ENCODE measurements around the gene MAST2.

MAST2 gene

GRCh38 chr1:45989249-45989648, 185.8 kb downstream of the MAST2 start:
- H3K9ac ChIP-seq (ENCODE audit: low read length) = no peak overlapping the region
- H2AFZ ChIP-seq (ENCODE audit: low read length) = no peak overlapping the region
- H4K20me1 ChIP-seq (ENCODE audit: insufficient read depth, low read length) = no peaks in the 10 kb centered on the region
- no peaks in the 10 kb centered on the region for H3K27me3 ChIP-seq (ENCODE audit: insufficient read depth, low read length)
- H3K9me3 ChIP-seq (ENCODE audit: low read length) = peaks cover 10% of the 10 kb centered on the region
- H3K79me2 ChIP-seq (ENCODE audit: insufficient read depth, low read length) = 0 out of 2 replicates have a peak, but pooled peaks cover 3% of the 10 kb centered on the region
- no peak overlapping the region for H3K4me2 ChIP-seq (ENCODE audit: low read length)
- H3K4me1 ChIP-seq (ENCODE audit: insufficient read depth, low read length, severe bottlenecking) = no peaks in the 10 kb centered on the region
- no peak overlapping the region for H3K27ac ChIP-seq (ENCODE audit: low read depth, low read length, poor library complexity, severe bottlenecking)
- H3F3A ChIP-seq (ENCODE audit: insufficient read depth, low read length) = no peaks in the 10 kb centered on the region
- TF ChIP-seq CTCF (IDR thresholded peaks at IDR 0.05; ENCODE audit: low read length) (no peak), EZH2 (IDR thresholded peaks at IDR 0.05; ENCODE audit: borderline replicate concordance, low read length) (no peak)
- H3K9me2 ChIP-seq (ENCODE audit: low read depth, low read length) = no peaks in the 10 kb centered on the region
- no peak overlapping the region for H3K4me3 ChIP-seq (ENCODE audit: low read depth, low read length, poor library complexity, severe bottlenecking)
- H3K36me3 ChIP-seq (ENCODE audit: insufficient read depth, low read length) = 0 out of 2 replicates have a peak, but pooled peaks cover 10% of the 10 kb centered on the region

GRCh38 chr1:45994423-45994822, 191.0 kb downstream of the MAST2 start:
- no peaks in the 10 kb centered on the region for H4K20me1 ChIP-seq (ENCODE audit: insufficient read depth, low read length)
- no peak for TF ChIP-seq EZH2 (IDR thresholded peaks at IDR 0.05; ENCODE audit: borderline replicate concordance, low read length)
- no peak for TF ChIP-seq CTCF (IDR thresholded peaks at IDR 0.05; ENCODE audit: low read length)

GRCh38 chr1:45995298-45995697, 191.9 kb downstream of the MAST2 start:
- no peak overlapping the region for H3K4me2 ChIP-seq (ENCODE audit: low read length)
- no peak overlapping the region for H3K9ac ChIP-seq (ENCODE audit: low read length)
- no peaks in the 10 kb centered on the region for H3K79me2 ChIP-seq (ENCODE audit: insufficient read depth, low read length)
- H3K27me3 ChIP-seq (ENCODE audit: insufficient read depth, low read length) = no peaks in the 10 kb centered on the region
- no peaks in the 10 kb centered on the region for H3K4me1 ChIP-seq (ENCODE audit: insufficient read depth, low read length, severe bottlenecking)
- H3K9me3 ChIP-seq (ENCODE audit: low read length) = peaks cover 10% of the 10 kb centered on the region
- H3K27ac ChIP-seq (ENCODE audit: low read depth, low read length, poor library complexity, severe bottlenecking) = no peak overlapping the region
- no peak overlapping the region for H3K4me3 ChIP-seq (ENCODE audit: low read depth, low read length, poor library complexity, severe bottlenecking)
- peaks cover 15% of the 10 kb centered on the region; the same call in 1 of the 2 replicates for H3K36me3 ChIP-seq (ENCODE audit: insufficient read depth, low read length)
- H3F3A ChIP-seq (ENCODE audit: insufficient read depth, low read length) = no peaks in the 10 kb centered on the region
- H3K9me2 ChIP-seq (ENCODE audit: low read depth, low read length) = no peaks in the 10 kb centered on the region
- no peaks in the 10 kb centered on the region for H4K20me1 ChIP-seq (ENCODE audit: insufficient read depth, low read length)
- TF ChIP-seq EZH2 (IDR thresholded peaks at IDR 0.05; ENCODE audit: borderline replicate concordance, low read length) = no peak
- no peak overlapping the region for H2AFZ ChIP-seq (ENCODE audit: low read length)

More at GRCh38 chr1:45994423-45994822, 191.0 kb downstream of the MAST2 start:
- Histone ChIP-seq H3K4me1 (ENCODE audit: insufficient read depth, low read length, severe bottlenecking) (no peaks in the 10 kb centered on the region), H2AFZ (ENCODE audit: low read length) (no peak overlapping the region), H3F3A (ENCODE audit: insufficient read depth, low read length) (no peaks in the 10 kb centered on the region), H3K27ac (ENCODE audit: low read depth, low read length, poor library complexity, severe bottlenecking) (no peak overlapping the region), H3K79me2 (ENCODE audit: insufficient read depth, low read length) (no peaks in the 10 kb centered on the region), H3K9me2 (ENCODE audit: low read depth, low read length) (no peaks in the 10 kb centered on the region), H3K4me3 (ENCODE audit: low read depth, low read length, poor library complexity, severe bottlenecking) (no peak overlapping the region), H3K27me3 (ENCODE audit: insufficient read depth, low read length) (no peaks in the 10 kb centered on the region), H3K9me3 (ENCODE audit: low read length) (peaks cover 10% of the 10 kb centered on the region), H3K4me2 (ENCODE audit: low read length) (no peak overlapping the region), H3K36me3 (ENCODE audit: insufficient read depth, low read length) (peaks cover 14% of the 10 kb centered on the region; the same call in 1 of the 2 replicates), H3K9ac (ENCODE audit: low read length) (no peak overlapping the region)

- H3K36me3 ChIP-seq (ENCODE audit: insufficient read depth, low read length) = peaks cover 5% of the 10 kb centered on the region; the same call in 1 of the 2 replicates
- no peaks in the 10 kb centered on the region for H4K20me1 ChIP-seq (ENCODE audit: insufficient read depth, low read length)
- H3K4me1 ChIP-seq (ENCODE audit: insufficient read depth, low read length, severe bottlenecking) = no peaks in the 10 kb centered on the region
Measured at GRCh38 chr1:45998020-45998617, 194.7 kb downstream of the MAST2 start.

More at GRCh38 chr1:45998020-45998617, 194.7 kb downstream of the MAST2 start:
- no peaks in the 10 kb centered on the region for H3K9me2 ChIP-seq (ENCODE audit: low read depth, low read length)
- no peak overlapping the region for H2AFZ ChIP-seq (ENCODE audit: low read length)
- no peaks in the 10 kb centered on the region for H3F3A ChIP-seq (ENCODE audit: insufficient read depth, low read length)
- H3K4me2 ChIP-seq (ENCODE audit: low read length) = no peak overlapping the region
- no peak overlapping the region for H3K4me3 ChIP-seq (ENCODE audit: low read depth, low read length, poor library complexity, severe bottlenecking)
- no peaks in the 10 kb centered on the region for H3K79me2 ChIP-seq (ENCODE audit: insufficient read depth, low read length)
- no peaks in the 10 kb centered on the region for H3K27me3 ChIP-seq (ENCODE audit: insufficient read depth, low read length)
- no peaks in the 10 kb centered on the region for H3K9me3 ChIP-seq (ENCODE audit: low read length)
- no peak overlapping the region for H3K27ac ChIP-seq (ENCODE audit: low read depth, low read length, poor library complexity, severe bottlenecking)
- no peak for TF ChIP-seq CTCF (IDR thresholded peaks at IDR 0.05; ENCODE audit: low read length)
- H3K9ac ChIP-seq (ENCODE audit: low read length) = no peak overlapping the region

Measured in OCI-LY1 (cell line).